OCI-LY7 (cell line): ENCODE measurements around the gene TMEM50B. TPM values are rescaled to one million over a fixed set of nuclear protein-coding genes. Genes with fewer than 3 reads are reported as not detected.

Source experiments
- BruUV-seq: library from RNA; stranded (reverse); fragments of 400-500 nt; replicated peaks from 2 replicates; lab custom pipeline; 2021; lab: Mats Ljungman, UMichigan
- CTCF ChIA-PET: fragments of 300-600 bp; sonication (Branson Sonifier 250); formaldehyde crosslinking; loops from one replicate; lab custom pipeline; 2022; ENCODE audit warnings: antibody characterized with exemption; ENCODE audit not compliant: unreplicated experiment; lab: Charles Lee
- POLR2A ChIA-PET: fragments of 300-600 bp; sonication (Branson Sonifier 250); formaldehyde crosslinking; loops from one replicate; lab custom pipeline; 2022; ENCODE audit warnings: antibody characterized with exemption; lab: Charles Lee
- DNase-seq: peaks from one replicate; pipeline ENCODE4 v3.0.0-alpha.2; 2015; ENCODE audit warnings: low spot score
- H2AFZ ChIP-seq: fragments of 200-600 bp; sonication (generic), shearing (Covaris generic); 2 replicates; pipeline ENCODE4 v1.6.1; 2014; ENCODE audit warnings: mild to moderate bottlenecking, antibody characterized with exemption, low read length, moderate library complexity
- H3K27ac ChIP-seq: fragments of 200-600 bp; sonication (generic); 2 replicates; pipeline ENCODE4 v1.5.1; 2014; ENCODE audit warnings: mixed run types, low read depth, mild to moderate bottlenecking, moderate library complexity, low read length, inconsistent platforms; ENCODE audit not compliant: poor library complexity, severe bottlenecking
- H3K36me3 ChIP-seq: fragments of 200-600 bp; sonication (generic); 2 replicates; pipeline ENCODE4 v1.6.1; 2014; ENCODE audit warnings: mild to moderate bottlenecking, antibody characterized with exemption, low read length, moderate library complexity, mixed read lengths; ENCODE audit not compliant: insufficient read depth
- H3K4me1 ChIP-seq: fragments of 200-600 bp; sonication (generic); 2 replicates; pipeline ENCODE4 v1.5.1; 2014; ENCODE audit warnings: mild to moderate bottlenecking, low read length; ENCODE audit not compliant: insufficient read depth, poor library complexity, severe bottlenecking
- H3K4me2 ChIP-seq: fragments of 200-600 bp; sonication (generic); 2 replicates; pipeline ENCODE4 v1.6.1; 2014; ENCODE audit warnings: mild to moderate bottlenecking, low read length
- H3K4me3 ChIP-seq: fragments of 200-600 bp; sonication (generic); 2 replicates; pipeline ENCODE4 v1.5.1; 2014; ENCODE audit warnings: mild to moderate bottlenecking, low read depth, low read length; ENCODE audit not compliant: poor library complexity, severe bottlenecking
- H3K79me2 ChIP-seq: fragments of 200-600 bp; sonication (generic); 2 replicates; pipeline ENCODE4 v1.6.1; 2016; ENCODE audit warnings: low read depth, mild to moderate bottlenecking, low read length, moderate library complexity, mixed read lengths; ENCODE audit not compliant: insufficient read depth
- H3K9me2 ChIP-seq: fragments of 200-600 bp; sonication (generic); 2 replicates; pipeline ENCODE4 v1.6.1; 2016; ENCODE audit warnings: mild to moderate bottlenecking, low read length, mixed read lengths; ENCODE audit not compliant: insufficient read depth
- H3K9me3 ChIP-seq: fragments of 200-600 bp; sonication (generic); 2 replicates; pipeline ENCODE4 v1.6.1; 2014; ENCODE audit warnings: mild to moderate bottlenecking, mixed run types, low read length, mixed read lengths
- H4K20me1 ChIP-seq: fragments of 200-600 bp; sonication (generic); 2 replicates; pipeline ENCODE4 v1.6.1; 2014; ENCODE audit warnings: mild to moderate bottlenecking, antibody characterized with exemption, low read length, moderate library complexity, mixed read lengths; ENCODE audit not compliant: insufficient read depth
- CTCF ChIP-seq: fragments of 200-600 bp; sonication (generic); conservative IDR thresholded peaks from 2 replicates; pipeline ENCODE4 v1.5.1; 2014; ENCODE audit warnings: mild to moderate bottlenecking, antibody characterized with exemption, low read length, moderate library complexity, mixed read lengths
- EZH2phosphoT487 ChIP-seq: fragments of 200-600 bp; sonication (generic); IDR thresholded peaks from 2 replicates; pipeline ENCODE4 v1.6.1; 2018; ENCODE audit warnings: low read depth, borderline replicate concordance, mild to moderate bottlenecking, mixed run types, antibody characterized with exemption, low read length, moderate library complexity, mixed read lengths
- intact Hi-C: fragments of 100-400 bp; cut with micrococcal nuclease; formaldehyde crosslinking; loops from one replicate; pipeline ENCODE4 v1.10.0; 2022; ENCODE audit not compliant: unreplicated experiment
- total RNA-seq, 2 experiments: library from RNA; depleted of rRNA in 1 of 2; stranded (reverse); fragments of >200 nt in 1 of 2; shearing (Covaris generic) in 1 of 2; gene quantifications; 2 replicates each; pipeline ENCODE4 v1.2.3, GENCODE V29; 2014 to 2022

The TMEM50B gene
- total RNA-seq, 2 experiments from 2014 or later: 24.4 to 30.3 TPM

- Histone ChIP-seq H3K79me2 (no peaks in the 10 kb centered on the region), H3K9me3 (no peaks in the 10 kb centered on the region), H3K36me3 (peaks cover 4% of the 10 kb centered on the region), H3K4me3 (no peak overlapping the region), H3K27ac (no peak overlapping the region), H3K4me1 (peaks cover 7% of the 10 kb centered on the region), H3K4me2 (no peak overlapping the region), H4K20me1 (no peaks in the 10 kb centered on the region), H2AFZ (no peak overlapping the region), H3K9me2 (no peaks in the 10 kb centered on the region)
- BruUV-seq: no TSS peak
- no peak for DNase-seq
- intact Hi-C loops: no loop called here
- TF ChIP-seq CTCF: no peak
- no peak for TF ChIP-seq EZH2phosphoT487
- CTCF ChIA-PET: no interaction called here
- POLR2A ChIA-PET: interaction anchor here (0.5 to 0.7 kb wide), 2 partner anchors 59 to 80 kb away, joined by 3 to 4 read pairs; no protein-coding TSS in a partner anchor
Observed at GRCh38 chr21:33496345-33496744, 16.6 kb upstream of the TMEM50B start.

GRCh38 chr21:33495743-33496142 is 16.0 kb upstream of the TMEM50B start:
- Histone ChIP-seq H3K4me2 (no peak overlapping the region), H3K79me2 (no peaks in the 10 kb centered on the region), H3K9me3 (no peaks in the 10 kb centered on the region), H4K20me1 (no peaks in the 10 kb centered on the region), H3K27ac (no peak overlapping the region), H3K4me3 (no peak overlapping the region), H3K9me2 (no peaks in the 10 kb centered on the region), H3K36me3 (no peaks in the 10 kb centered on the region), H3K4me1 (peaks cover 11% of the 10 kb centered on the region), H2AFZ (no peak overlapping the region)
- TF ChIP-seq CTCF: no peak
- TF ChIP-seq EZH2phosphoT487: no peak
- POLR2A ChIA-PET: interaction anchor here (0.5 kb wide), 1 partner anchor 80 kb away, joined by 3 read pairs; no protein-coding TSS in a partner anchor
- no peak for DNase-seq
- CTCF ChIA-PET: no interaction called here
- intact Hi-C loops: no loop called here
- no TSS peak for BruUV-seq

GRCh38 chr21:33493756-33494155 is 14.0 kb upstream of the TMEM50B start:
- TF ChIP-seq EZH2phosphoT487: no peak
- no peak for TF ChIP-seq CTCF
- Histone ChIP-seq H3K4me1 (peaks cover 11% of the 10 kb centered on the region), H2AFZ (no peak overlapping the region), H3K36me3 (no peaks in the 10 kb centered on the region), H3K27ac (no peak overlapping the region), H3K4me2 (no peak overlapping the region), H4K20me1 (no peaks in the 10 kb centered on the region), H3K9me3 (no peaks in the 10 kb centered on the region), H3K9me2 (no peaks in the 10 kb centered on the region), H3K79me2 (no peaks in the 10 kb centered on the region), H3K4me3 (no peak overlapping the region)
- no TSS peak for BruUV-seq
- POLR2A ChIA-PET: no interaction called here
- no peak for DNase-seq
- CTCF ChIA-PET: no interaction called here
- intact Hi-C loops: loop anchor here (5.0 kb wide), 1 partner anchor 49 kb away; the partner anchor contains the start of genes GART and SON
